GM12891 (cell line): Measurements from ENCODE around the gene ZNF316.

ENCODE experiments used
- PAX5 ChIP-seq: IDR thresholded peaks from 2 replicates; pipeline ENCODE4 v1.6.1; 2011; ENCODE audit warnings: low read length, moderate library complexity, mild to moderate bottlenecking; ENCODE audit not compliant: insufficient read depth, severe bottlenecking
- POLR2A ChIP-seq: IDR thresholded peaks from 2 replicates; pipeline ENCODE4 v1.6.1; 2011; ENCODE audit warnings: low read depth, low read length, control low read depth
- POLR2AphosphoS5 ChIP-seq: IDR thresholded peaks from 2 replicates; pipeline ENCODE4 v1.6.1; 2011; ENCODE audit warnings: low read depth, low read length, control low read depth
- TAF1 ChIP-seq: IDR thresholded peaks from 2 replicates; pipeline ENCODE4 v1.6.1; 2011; ENCODE audit warnings: low read depth, low read length, control low read depth

- no peak for TF ChIP-seq POLR2A
- TF ChIP-seq TAF1 = no peak
- TF ChIP-seq PAX5 = no peak
- TF ChIP-seq POLR2AphosphoS5 = no peak
These were observed 46.4 kb upstream of the ZNF316 start for GRCh38 chr7:6590645-6591110.
